Activated effector memory CD4-positive, alpha-beta T cell treated with anti-CD3 and anti-CD28 coated beads, Interleukin-2, amount 50 U/mL, for 16 hours (primary cell): ENCODE data around the gene CDH18.

Source experiments
- DNase-seq: peaks from one replicate; pipeline ENCODE4 v3.0.0-alpha.2; 2020

Gene CDH18

DNA sequence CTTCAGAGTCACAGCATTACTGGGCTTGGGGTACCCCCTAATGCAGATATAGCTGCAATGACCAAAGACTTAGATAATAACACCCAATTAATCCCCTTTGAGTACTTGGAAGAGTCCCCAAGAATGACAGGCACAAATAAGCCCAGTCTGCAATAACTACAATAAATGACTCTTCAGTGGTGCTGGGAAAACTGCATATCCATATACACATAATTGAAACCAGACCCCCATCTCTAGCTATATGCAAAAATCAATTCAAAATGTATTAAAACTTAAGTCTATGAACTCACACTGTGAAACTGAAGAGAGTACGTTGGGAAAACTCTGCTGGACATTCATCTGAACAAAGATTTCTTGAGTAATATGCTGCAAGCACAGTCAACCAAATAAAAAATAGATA is 422.5 kb downstream of the CDH18 start:
- no peak for DNase-seq

DNA sequence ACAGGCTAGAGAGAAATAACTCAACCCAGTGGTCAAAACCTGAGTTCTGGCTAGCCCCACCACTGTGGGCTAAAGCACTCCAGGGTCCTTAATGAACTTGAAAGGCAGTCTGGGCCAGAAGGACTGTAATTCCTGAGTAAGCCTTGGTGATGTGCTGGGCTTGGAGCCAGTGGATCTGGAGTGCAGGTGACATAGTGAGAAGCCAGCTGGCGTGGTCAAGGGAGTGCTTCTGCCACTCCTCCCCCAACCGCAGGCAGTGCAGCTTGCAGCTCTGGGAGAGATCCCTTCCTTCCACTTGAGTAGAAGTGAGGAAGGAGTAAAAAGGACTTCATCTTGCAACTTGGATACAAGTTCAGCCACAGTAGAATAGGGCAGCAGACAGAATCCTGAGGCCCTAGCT is 424.0 kb downstream of the CDH18 start:
- DNase-seq, result no peak

DNA sequence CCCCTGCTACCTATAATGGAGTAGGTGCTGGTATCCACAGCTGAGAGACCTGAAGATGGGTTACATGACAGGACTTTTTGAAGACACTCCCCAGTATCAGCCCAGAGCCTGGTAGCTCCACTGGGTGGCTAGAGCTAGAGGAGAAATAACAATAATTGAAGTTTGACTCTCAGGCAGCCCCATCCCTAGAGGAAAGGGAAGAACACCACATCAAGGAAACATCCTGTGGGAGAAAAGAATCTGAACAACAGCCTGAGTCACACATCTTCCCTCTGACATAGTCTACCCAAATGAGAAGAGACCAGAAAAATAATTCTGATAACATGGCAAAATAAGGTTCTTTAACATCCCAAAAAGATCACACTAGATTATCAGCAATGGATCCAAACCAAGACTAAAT is 432.1 kb downstream of the CDH18 start:
- no peak for DNase-seq

- DNase-seq, result no peak
Observed at GRCh38 chr5:19555436-19555835, 432.6 kb downstream of the CDH18 start.

DNA sequence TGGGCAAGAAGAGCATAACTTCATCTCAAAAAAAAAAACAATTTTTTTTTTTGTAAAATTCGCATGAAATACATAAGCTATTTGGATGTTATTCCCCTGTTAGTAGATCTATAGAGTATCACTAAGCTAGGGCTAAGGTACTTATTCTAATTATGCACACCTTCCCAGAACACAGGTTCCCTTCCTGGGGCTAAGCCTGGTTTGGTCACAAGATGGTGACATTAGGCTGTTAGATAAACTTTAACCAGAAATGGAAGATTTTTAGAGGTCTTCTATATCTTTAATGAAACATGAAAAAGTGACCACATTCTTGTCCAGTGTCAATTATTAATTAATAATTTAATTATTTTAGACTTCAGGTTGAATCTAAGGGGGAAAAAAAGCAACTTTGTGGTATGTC is 433.5 kb downstream of the CDH18 start:
- no peak for DNase-seq

DNA sequence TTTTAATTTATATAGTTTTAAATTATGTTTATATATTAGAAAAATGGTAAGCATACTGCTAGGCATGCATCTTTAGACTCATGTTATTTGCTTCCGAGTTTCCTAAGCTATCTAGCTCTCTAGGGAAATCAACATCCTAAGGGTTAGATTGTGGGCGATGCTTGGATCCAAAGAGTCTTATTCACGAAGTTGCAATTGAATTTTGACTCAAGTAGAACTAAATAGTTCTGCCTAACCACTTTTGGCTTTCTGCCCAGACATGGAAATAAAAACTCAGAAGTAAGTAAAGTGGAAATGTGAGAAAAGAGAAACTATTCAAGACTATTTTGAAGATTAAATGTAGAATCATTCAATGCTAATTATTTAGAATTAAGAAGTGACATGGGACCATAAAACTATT is 440.4 kb downstream of the CDH18 start:
- DNase-seq, result no peak

- DNase-seq, result no peak
Observed at GRCh38 chr5:19546521-19546920, 441.5 kb downstream of the CDH18 start.

GRCh38 chr5:19538607-19539006 is 449.4 kb downstream of the CDH18 start:
- no peak for DNase-seq

- no peak for DNase-seq
Observed at GRCh38 chr5:19536387-19536786, 451.6 kb downstream of the CDH18 start.

GRCh38 chr5:19534751-19535150 is 453.2 kb downstream of the CDH18 start:
- DNase-seq, result no peak

- no peak for DNase-seq
Observed at GRCh38 chr5:19532936-19533335, 455.1 kb downstream of the CDH18 start.

DNA sequence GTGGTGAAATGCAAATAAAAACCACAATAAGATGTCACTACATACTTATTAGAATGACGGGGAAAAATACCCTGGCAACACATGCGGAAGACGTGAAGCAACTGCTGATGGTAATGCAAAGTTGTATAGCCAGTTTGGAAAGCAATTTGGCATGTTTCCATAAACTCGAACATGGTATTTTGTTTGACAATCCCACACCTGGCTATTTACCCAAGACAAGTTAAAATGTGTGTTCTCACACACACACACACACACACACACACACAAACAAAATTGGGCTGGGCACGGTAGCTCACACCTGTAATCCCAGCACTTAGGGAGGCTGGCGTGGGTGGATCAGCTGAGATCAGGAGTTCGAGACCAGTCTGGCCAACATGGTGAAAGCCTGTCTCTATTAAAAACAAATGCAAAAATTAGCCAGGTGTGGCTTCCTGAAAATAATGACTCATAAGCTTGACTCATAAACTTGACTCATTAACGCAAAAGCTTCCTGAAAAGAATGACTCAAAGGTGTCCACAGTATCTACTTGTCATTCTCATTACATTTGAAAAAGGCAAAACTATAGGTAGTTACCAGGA is 456.5 kb downstream of the CDH18 start:
- DNase-seq, result no peak

GRCh38 chr5:19519448-19519847 is 468.6 kb downstream of the CDH18 start:
- no peak for DNase-seq

- no peak for DNase-seq
Observed at GRCh38 chr5:19498852-19499251, 489.1 kb downstream of the CDH18 start.

DNA sequence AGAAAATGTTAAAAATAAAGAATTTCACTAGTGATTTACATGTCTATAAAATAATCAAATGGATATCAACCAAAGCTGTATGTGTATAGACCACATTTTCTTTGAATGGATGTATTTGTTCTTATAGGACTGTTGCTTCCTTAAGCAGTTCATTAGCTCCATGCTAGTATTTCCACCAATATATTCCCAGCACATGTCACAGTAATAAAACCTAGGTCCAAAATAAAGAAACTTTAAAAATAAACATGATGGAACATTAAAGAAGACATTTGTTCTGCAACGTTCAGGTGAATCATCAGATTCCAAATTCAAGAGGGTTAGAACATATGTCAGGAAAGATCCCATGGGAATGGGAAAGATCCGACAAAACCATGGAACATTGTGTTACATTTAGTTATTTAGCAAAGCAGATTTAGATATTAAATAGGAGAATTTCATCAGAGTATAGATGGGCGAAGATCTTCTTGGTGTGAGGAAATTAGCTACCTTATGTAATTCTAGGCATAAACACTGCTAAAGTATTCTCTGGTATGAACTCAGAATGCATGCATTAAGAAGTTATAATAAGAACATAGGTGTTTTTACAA is 490.7 kb downstream of the CDH18 start:
- DNase-seq, result no peak

DNA sequence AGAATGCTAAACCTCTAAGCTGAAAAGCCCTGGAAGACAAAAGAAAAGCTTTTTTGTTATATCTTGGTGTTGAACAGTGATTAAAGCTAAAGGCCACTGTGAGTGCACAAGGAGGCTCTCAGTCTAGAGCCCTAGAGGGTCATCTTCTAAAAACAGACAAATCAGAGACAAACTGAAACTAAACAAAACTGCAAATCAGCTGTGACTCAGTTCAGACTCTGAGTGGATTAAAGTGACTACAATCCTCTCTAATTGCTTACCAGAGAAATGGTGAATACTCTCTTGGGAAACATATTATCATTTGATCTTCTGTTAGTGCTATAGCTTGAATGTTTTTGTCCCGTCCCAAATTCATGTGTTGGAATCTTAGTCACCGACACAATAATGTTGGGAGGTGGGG is 491.9 kb downstream of the CDH18 start:
- no peak for DNase-seq

- no peak for DNase-seq
Observed at GRCh38 chr5:19492861-19493260, 495.1 kb downstream of the CDH18 start.

- DNase-seq, result no peak
Observed at GRCh38 chr5:19488786-19489185, 499.2 kb downstream of the CDH18 start.

DNA sequence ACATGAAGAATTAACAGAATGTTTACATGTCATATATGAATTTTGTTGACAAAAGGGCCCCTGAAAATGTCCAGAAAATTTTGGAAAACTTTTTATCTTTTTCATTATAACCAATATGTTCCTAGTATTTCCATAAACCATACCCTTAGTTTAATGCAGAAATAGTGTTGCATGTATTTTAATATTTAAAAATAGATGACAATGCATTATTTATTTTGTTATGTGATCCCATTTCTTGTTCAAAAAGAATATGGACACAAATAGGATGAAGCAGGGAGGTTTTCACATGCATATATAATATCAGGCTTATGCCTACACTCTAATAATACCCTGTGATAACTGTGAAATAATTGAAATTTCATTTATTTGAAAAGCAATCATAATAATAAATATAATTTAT is 500.5 kb downstream of the CDH18 start:
- DNase-seq, result no peak

DNA sequence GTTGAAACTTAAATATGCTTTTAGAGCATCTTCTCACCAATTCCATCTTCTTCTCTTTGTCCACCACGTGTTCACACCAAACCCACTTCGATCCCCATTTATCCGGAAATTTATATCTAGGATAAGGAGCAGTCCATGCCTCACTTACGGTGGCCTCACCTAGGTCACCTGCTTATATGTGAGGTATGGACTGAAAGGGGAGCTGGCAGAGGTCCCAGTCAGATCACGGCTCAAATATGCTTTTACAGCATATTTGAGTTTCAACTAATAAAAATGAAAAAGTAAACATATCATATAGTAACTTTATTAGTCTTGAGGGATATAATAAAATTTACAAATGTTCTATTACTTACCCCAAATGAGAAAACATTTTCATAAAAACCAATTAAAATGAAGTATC is 508.4 kb downstream of the CDH18 start:
- no peak for DNase-seq

- DNase-seq, result no peak
Observed at GRCh38 chr5:19462019-19462418, 526.0 kb downstream of the CDH18 start.

- no peak for DNase-seq
Observed at GRCh38 chr5:19424506-19424905, 563.5 kb downstream of the CDH18 start.
